H1 (cell line): Measurements from ENCODE around the gene SUCLG2. TPM values are rescaled to one million over a fixed set of nuclear protein-coding genes. Genes with fewer than 3 reads are reported as not detected.

Experiments used
- CTCF ChIA-PET: fragments of 300-600 bp; sonication (Branson Sonifier 250); formaldehyde crosslinking; loops from one replicate; lab custom pipeline; 2021; ENCODE audit not compliant: partially characterized antibody; lab: Charles Lee
- POLR2A ChIA-PET: fragments of 300-600 bp; sonication (Branson Sonifier 250); formaldehyde crosslinking; loops from one replicate; lab custom pipeline; 2021; ENCODE audit warnings: inconsistent platforms; ENCODE audit not compliant: partially characterized antibody; lab: Charles Lee
- DNase-seq, 2 experiments: peaks; one replicate each; pipeline versions ENCODE4 v3.0.0 to v3.0.0-alpha.2; 2010 to 2022; ENCODE audit warnings: low spot score in 2 of 2, low read depth in 1 of 2, mixed read lengths in 1 of 2
- FAIRE-seq: peaks from 2 replicates; lab custom pipeline; 2011; peaks lifted over from hg19 to GRCh38; lab: Jason Lieb, UNC
- H2AFZ ChIP-seq: 2 replicates; pipeline ENCODE4 v1.8.1; 2012; ENCODE audit warnings: low read length, inconsistent platforms
- H2AK5ac ChIP-seq: 2 replicates; pipeline ENCODE4 v1.6.1; 2013; ENCODE audit warnings: low read depth, low read length
- H2BK120ac ChIP-seq: replicated peaks from 2 replicates; pipeline ENCODE3; 2013; ENCODE audit warnings: low read depth, low read length, inconsistent platforms
- H2BK12ac ChIP-seq: 2 replicates; pipeline ENCODE4 v1.6.1; 2013; ENCODE audit warnings: low read depth, low read length
- H2BK15ac ChIP-seq: 2 replicates; pipeline ENCODE4 v1.6.1; 2013; ENCODE audit warnings: low read length
- H2BK20ac ChIP-seq: 2 replicates; pipeline ENCODE4 v1.6.1; 2013; ENCODE audit warnings: low read length
- H2BK5ac ChIP-seq: 2 replicates; pipeline ENCODE4 v1.6.1; 2013; ENCODE audit warnings: low read depth, low read length
- H3K14ac ChIP-seq: 2 replicates; pipeline ENCODE4 v1.6.1; 2013; ENCODE audit warnings: inconsistent platforms; ENCODE audit not compliant: insufficient read length
- H3K18ac ChIP-seq: 2 replicates; pipeline ENCODE4 v1.6.1; 2013; ENCODE audit warnings: low read length; ENCODE audit errors: extremely low read depth
- H3K23ac ChIP-seq: 2 replicates; pipeline ENCODE4 v1.6.1; 2013; ENCODE audit warnings: inconsistent platforms; ENCODE audit not compliant: insufficient read length
- H3K23me2 ChIP-seq: 2 replicates; pipeline ENCODE4 v1.6.1; 2013; ENCODE audit warnings: low read depth, low read length
- H3K27ac ChIP-seq: 2 replicates; pipeline ENCODE4 v1.6.1; 2011; ENCODE audit warnings: low read depth, low read length, inconsistent platforms
- H3K27me3 ChIP-seq, 4 experiments: replicated peaks in 1 of 4; 1 replicate in 1 of 4; 2 replicates in 3 of 4; pipeline versions ENCODE4 v1.6.1 to v1.8.1; 2011 to 2013; ENCODE audit warnings: low read length in 3 of 4, mild to moderate bottlenecking in 3 of 4, inconsistent platforms in 2 of 4, mixed read lengths in 2 of 4, moderate library complexity in 1 of 4; ENCODE audit not compliant: control insufficient read depth in 3 of 4, insufficient read depth in 3 of 4; ENCODE audit errors: extremely low read depth in 1 of 4
- H3K36me3 ChIP-seq, 4 experiments: 2 replicates each; pipeline versions ENCODE4 v1.6.1 to v1.8.1; 2011 to 2013; ENCODE audit warnings: mild to moderate bottlenecking in 4 of 4, low read length in 3 of 4, moderate library complexity in 2 of 4, control low read depth in 1 of 4, inconsistent platforms in 1 of 4; ENCODE audit not compliant: insufficient read depth in 4 of 4, control insufficient read depth in 2 of 4
- H3K4ac ChIP-seq: replicated peaks from 2 replicates; pipeline ENCODE3; 2013; ENCODE audit warnings: low read length, low read depth, mixed read lengths, inconsistent platforms; ENCODE audit not compliant: insufficient read length
- H3K4me1 ChIP-seq, 4 experiments: replicated peaks in 1 of 4; 1 replicate in 1 of 4; 2 replicates in 3 of 4; pipeline versions ENCODE4 v1.6.1 to v1.8.1; 2011 to 2013; ENCODE audit warnings: low read length in 3 of 4, inconsistent platforms in 2 of 4, mixed read lengths in 1 of 4; ENCODE audit not compliant: insufficient read depth in 4 of 4, control insufficient read depth in 3 of 4
- H3K4me2 ChIP-seq, 2 experiments: 2 replicates each; pipeline versions ENCODE4 v1.6.1 to v1.8.1; 2011 to 2013; ENCODE audit warnings: low read depth in 2 of 2, low read length in 2 of 2, control low read depth in 1 of 2, inconsistent platforms in 1 of 2, mild to moderate bottlenecking in 1 of 2; ENCODE audit not compliant: insufficient read depth in 1 of 2
- H3K4me3 ChIP-seq, 4 experiments: fragments of 200-600, 300-600 bp in 1 of 4; sonication (generic), shearing (Covaris generic), sonication (Bioruptor Twin) in 1 of 4; 2 replicates each; pipeline versions ENCODE4 v1.5.1 to v1.8.1; 2011 to 2016; ENCODE audit warnings: low read length in 4 of 4, low read depth in 3 of 4, control low read depth in 2 of 4, inconsistent platforms in 2 of 4, mild to moderate bottlenecking in 2 of 4, mixed read lengths in 1 of 4, moderate library complexity in 1 of 4; ENCODE audit not compliant: insufficient read depth in 2 of 4; ENCODE audit errors: extremely low read depth in 1 of 4
- H3K56ac ChIP-seq: replicated peaks from 2 replicates; pipeline ENCODE3; 2013; ENCODE audit warnings: low read depth, mild to moderate bottlenecking, mixed read lengths, low read length, inconsistent platforms; ENCODE audit not compliant: insufficient read length
- H3K79me1 ChIP-seq: 2 replicates; pipeline ENCODE4 v1.6.1; 2013; ENCODE audit warnings: low read depth, low read length, control low read depth
- H3K79me2 ChIP-seq, 2 experiments: 2 replicates each; pipeline versions ENCODE4 v1.6.1 to v1.8.1; 2012 to 2013; ENCODE audit warnings: low read length in 2 of 2, mild to moderate bottlenecking in 2 of 2, inconsistent platforms in 1 of 2; ENCODE audit not compliant: insufficient read depth in 2 of 2, control insufficient read depth in 1 of 2
- H3K9ac ChIP-seq, 4 experiments: replicated peaks in 1 of 4; 1 replicate in 1 of 4; 2 replicates in 3 of 4; pipeline versions ENCODE4 v1.6.1 to v1.8.1; 2011 to 2013; ENCODE audit warnings: low read depth in 3 of 4, low read length in 3 of 4, control low read depth in 2 of 4, mild to moderate bottlenecking in 2 of 4, moderate library complexity in 2 of 4, inconsistent platforms in 1 of 4; ENCODE audit errors: extremely low read depth in 1 of 4
- H3K9me3 ChIP-seq, 2 experiments: 2 replicates each; pipeline versions ENCODE4 v1.6.1 to v1.8.1; 2012 to 2013; ENCODE audit warnings: mild to moderate bottlenecking in 2 of 2, moderate library complexity in 2 of 2, control low read depth in 1 of 2, inconsistent platforms in 1 of 2, low read depth in 1 of 2, low read length in 1 of 2, mixed read lengths in 1 of 2; ENCODE audit not compliant: insufficient read depth in 2 of 2
- H4K20me1 ChIP-seq, 2 experiments: replicated peaks in 1 of 2; 2 replicates each; pipeline versions ENCODE3 to v1.8.1; 2011 to 2013; ENCODE audit warnings: inconsistent platforms in 2 of 2, low read length in 2 of 2, mild to moderate bottlenecking in 1 of 2; ENCODE audit not compliant: insufficient read depth in 2 of 2, control insufficient read depth in 1 of 2
- H4K5ac ChIP-seq: 2 replicates; pipeline ENCODE4 v1.6.1; 2013; ENCODE audit warnings: low read length, low read depth, mixed read lengths, inconsistent platforms; ENCODE audit not compliant: insufficient read length
- H4K8ac ChIP-seq: 2 replicates; pipeline ENCODE4 v1.8.0; 2013; ENCODE audit warnings: mild to moderate bottlenecking, moderate library complexity, low read length, inconsistent platforms; ENCODE audit not compliant: insufficient read depth; ENCODE audit errors: extremely low read depth
- H4K91ac ChIP-seq: replicated peaks from 2 replicates; pipeline ENCODE3; 2013; ENCODE audit warnings: low read length, mixed read lengths, inconsistent platforms; ENCODE audit not compliant: insufficient read length
- HDAC6 ChIP-seq: IDR thresholded peaks from one replicate; pipeline ENCODE4 v1.7.1; 2012; ENCODE audit warnings: low read depth, mild to moderate bottlenecking, inconsistent platforms, low read length, moderate library complexity
- TEAD4 ChIP-seq: IDR thresholded peaks from 2 replicates; pipeline ENCODE4 v1.6.1; 2012; ENCODE audit warnings: low read depth, low read length, inconsistent platforms, mixed read lengths
- WGBS, 2 experiments: shearing (Covaris generic) in 1 of 2; methylation state at CpG; one replicate each; pipeline versions ENCODE4 v1.1.6 to v1.1.7; 2013 to 2015; ENCODE audit warnings: low lambda C conversion rate in 2 of 2, mixed read lengths in 2 of 2, inconsistent platforms in 1 of 2, low coverage in 1 of 2, missing lambda C conversion rate in 1 of 2; ENCODE audit not compliant: insufficient replicate concordance in 2 of 2, insufficient coverage in 1 of 2, insufficient read length in 1 of 2; ENCODE audit errors: extremely low coverage in 1 of 2, missing lambda C conversion rate in 1 of 2; 5-methylcytosine and 5-hydroxymethylcytosine counted together
- polyA plus RNA-seq, 7 experiments: library from polyadenylated mRNA; depleted of rRNA in 3 of 7; stranded (reverse) in 5 of 7; unstranded in 2 of 7; fragments of >200 nt in 5 of 7; fragments of 200-250 nt in 2 of 7; gene quantifications; 1 replicate in 5 of 7; 2 replicates in 1 of 7; 4 replicates in 1 of 7; pipeline versions ENCODE4 v1.2.1 to v1.2.3, GENCODE V29; 2011 to 2013; ENCODE audit warnings: missing spikeins in 2 of 7, mixed read lengths in 2 of 7
- total RNA-seq: library from RNA; stranded (reverse); fragmentation: NEBNext Ultra II Directional; extraction: Animal tissue kit (Norgen Biotek cat#: 25700); gene quantifications from 2 replicates; pipeline ENCODE4 v1.2.1, GENCODE V29; 2021
- TF ChIP-seq, protein P1 (sequence below): IDR thresholded peaks from 2 replicates; pipeline ENCODE4 v1.6.1; 2012; ENCODE audit warnings: inconsistent platforms

SUCLG2 gene
- total and polyA plus RNA-seq, 2 of the 8 experiments (the other 6 are each of a cell fraction or from before 2014, with no cell fraction given) = 12.9 to 46.2 TPM

DNA sequence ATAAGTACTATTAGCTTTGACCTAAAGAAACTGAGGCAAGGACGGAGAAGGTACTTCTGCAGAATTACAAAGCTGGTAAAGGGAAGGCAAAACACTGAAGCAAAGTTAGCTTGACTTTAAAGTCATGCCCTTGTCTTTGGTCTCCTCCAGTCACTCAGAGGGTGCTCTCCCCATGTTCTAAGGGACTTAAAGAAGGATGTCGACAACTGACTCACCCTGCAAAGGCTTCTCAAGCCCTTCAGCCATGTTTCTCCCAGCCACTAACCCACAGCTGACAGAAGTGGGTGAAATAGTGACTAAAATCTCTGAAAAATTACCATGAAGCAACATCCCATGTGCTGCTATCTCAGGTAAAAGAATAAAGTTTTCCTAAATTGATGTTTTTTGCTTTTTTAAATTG is 46.4 kb downstream of the SUCLG2 start:
- Histone ChIP-seq H3K18ac (no peak overlapping the region), H2BK120ac (no peak overlapping the region), H4K91ac (no peak overlapping the region), H2AFZ (no peak overlapping the region), H3K56ac (no peak overlapping the region), H3K4ac (no peak overlapping the region), H3K23me2 (no peaks in the 10 kb centered on the region), H3K9me3 (no peaks in the 10 kb centered on the region), H4K8ac (no peak overlapping the region), H3K27me3 (no peaks in the 10 kb centered on the region), H4K5ac (no peak overlapping the region), H2BK20ac (no peak overlapping the region), H3K27ac (no peak overlapping the region), H2BK15ac (no peak overlapping the region), H4K20me1 (no peaks in the 10 kb centered on the region), H3K79me2 (no peaks in the 10 kb centered on the region; a peak in 2 of 4 replicates), H3K4me1 (no peaks in the 10 kb centered on the region), H2AK5ac (no peak overlapping the region), H3K79me1 (no peaks in the 10 kb centered on the region; the same call in 1 of the 2 replicates), H3K4me3 (no peak overlapping the region), H3K9ac (no peak overlapping the region), H2BK12ac (no peak overlapping the region), H2BK5ac (no peak overlapping the region), H3K36me3 (peaks cover 0 to 20% (median 8%) of the 10 kb centered on the region in 4 experiments; a peak in 6 of 8 replicates), H3K14ac (no peak overlapping the region), H3K23ac (no peak overlapping the region), H3K4me2 (no peak overlapping the region)
- FAIRE-seq (no peak), DNase-seq (no peak)
- CTCF ChIA-PET = no interaction called here
- 91% methylated on average over 2 of the region's 2 CpGs; no CpG with 5 or more reads in 1 of the 2 experiments for WGBS, 2 experiments
- POLR2A ChIA-PET = interaction anchor here (1.5 kb wide), 1 partner anchor 12 kb away, joined by 3 read pairs; no protein-coding TSS in a partner anchor
- no peak for TF ChIP-seq TEAD4
- TF ChIP-seq, protein P1, sequence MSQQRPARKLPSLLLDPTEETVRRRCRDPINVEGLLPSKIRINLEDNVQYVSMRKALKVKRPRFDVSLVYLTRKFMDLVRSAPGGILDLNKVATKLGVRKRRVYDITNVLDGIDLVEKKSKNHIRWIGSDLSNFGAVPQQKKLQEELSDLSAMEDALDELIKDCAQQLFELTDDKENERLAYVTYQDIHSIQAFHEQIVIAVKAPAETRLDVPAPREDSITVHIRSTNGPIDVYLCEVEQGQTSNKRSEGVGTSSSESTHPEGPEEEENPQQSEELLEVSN = no peak
- TF ChIP-seq HDAC6 = no peak
